Bone marrow (tissue), 2 donors: ENCODE results near the gene NPM1.
"Not testable (repeated sequence)": the region's sequence is repeated elsewhere in the genome, so short reads cannot be mapped to it uniquely, and the experiment has no call there.

Experiments used
- DNase-seq, 2 donors: peaks; one replicate each; lab custom pipeline; 2025; lab: John Stamatoyannopoulos, UW

Gene NPM1, protein sequence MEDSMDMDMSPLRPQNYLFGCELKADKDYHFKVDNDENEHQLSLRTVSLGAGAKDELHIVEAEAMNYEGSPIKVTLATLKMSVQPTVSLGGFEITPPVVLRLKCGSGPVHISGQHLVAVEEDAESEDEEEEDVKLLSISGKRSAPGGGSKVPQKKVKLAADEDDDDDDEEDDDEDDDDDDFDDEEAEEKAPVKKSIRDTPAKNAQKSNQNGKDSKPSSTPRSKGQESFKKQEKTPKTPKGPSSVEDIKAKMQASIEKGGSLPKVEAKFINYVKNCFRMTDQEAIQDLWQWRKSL

DNA sequence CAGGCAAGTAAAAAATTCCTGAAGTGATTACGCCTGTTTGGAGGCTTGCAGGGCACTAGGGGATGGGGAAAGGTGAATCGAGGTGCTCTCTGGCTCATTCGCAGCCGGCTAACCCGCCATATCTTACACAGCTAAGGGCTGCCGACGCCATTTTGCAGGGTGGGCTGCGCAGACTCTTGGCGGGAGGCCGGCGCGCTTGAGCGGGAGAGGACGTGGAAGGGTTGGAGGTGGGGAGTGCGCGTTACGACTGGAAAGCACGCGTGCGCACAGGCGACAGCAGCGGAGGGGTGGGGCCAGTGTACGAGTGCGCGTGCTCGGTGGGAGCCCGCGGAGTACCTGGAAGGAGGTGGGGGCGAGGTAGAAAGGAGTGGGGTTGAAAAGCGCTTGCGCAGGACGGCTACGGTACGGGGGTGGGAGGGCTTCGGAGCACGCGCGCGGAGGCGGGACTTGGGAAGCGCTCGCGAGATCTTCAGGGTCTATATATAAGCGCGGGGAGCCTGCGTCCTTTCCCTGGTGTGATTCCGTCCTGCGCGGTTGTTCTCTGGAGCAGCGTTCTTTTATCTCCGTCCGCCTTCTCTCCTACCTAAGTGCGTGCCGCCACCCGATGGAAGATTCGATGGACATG is at the start of gene NPM1:
Gene NPM1, plus strand, starts transcription at position 505 of the 625 bp plus-strand sequence. Its CDS starts 100 bp downstream, at position 605.
- DNase-seq = peak; percentile 86 to 99

- no peak for DNase-seq
Measured at GRCh38 chr5:171340042-171340441, 47.6 kb upstream of the NPM1 start.

GRCh38 chr5:171340491-171340890 is 47.2 kb upstream of the NPM1 start:
- DNase-seq = no peak

DNA sequence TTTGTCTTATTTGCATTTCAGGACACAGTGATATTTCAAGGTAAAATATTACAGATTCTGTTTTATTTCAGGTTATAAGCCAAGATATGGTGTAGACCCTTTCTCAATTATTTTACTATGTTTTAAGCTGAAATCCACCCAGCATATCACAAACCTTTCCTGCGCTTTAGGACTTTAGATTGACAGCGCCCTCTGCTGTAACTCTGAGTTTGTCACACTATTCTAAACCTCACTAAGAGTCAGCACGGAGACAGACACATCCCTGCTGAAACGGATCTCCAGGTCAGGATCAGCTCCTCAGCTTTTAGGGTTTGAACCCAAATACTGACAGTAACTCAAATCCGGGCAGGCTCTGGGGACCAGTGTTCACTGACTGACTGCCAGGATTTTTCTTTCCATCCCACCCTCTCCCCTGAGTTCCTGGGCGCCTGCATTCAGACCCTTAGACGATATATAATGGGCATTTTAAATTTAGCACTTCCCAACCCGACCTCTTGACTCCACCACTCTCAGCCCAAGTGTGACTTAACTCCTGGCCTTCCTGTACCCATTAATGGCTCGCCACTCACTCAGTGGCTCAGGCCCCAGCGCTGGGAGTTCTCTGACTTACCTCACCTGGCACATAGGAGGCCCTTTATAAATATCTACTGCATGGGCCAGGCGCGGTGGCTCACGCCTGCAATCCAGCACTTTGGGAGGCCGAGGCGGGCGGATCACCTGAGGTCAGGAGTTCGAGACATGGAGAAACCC is 45.1 kb upstream of the NPM1 start:
- peak in 1 of 2 donors; percentile 40 for DNase-seq

DNA sequence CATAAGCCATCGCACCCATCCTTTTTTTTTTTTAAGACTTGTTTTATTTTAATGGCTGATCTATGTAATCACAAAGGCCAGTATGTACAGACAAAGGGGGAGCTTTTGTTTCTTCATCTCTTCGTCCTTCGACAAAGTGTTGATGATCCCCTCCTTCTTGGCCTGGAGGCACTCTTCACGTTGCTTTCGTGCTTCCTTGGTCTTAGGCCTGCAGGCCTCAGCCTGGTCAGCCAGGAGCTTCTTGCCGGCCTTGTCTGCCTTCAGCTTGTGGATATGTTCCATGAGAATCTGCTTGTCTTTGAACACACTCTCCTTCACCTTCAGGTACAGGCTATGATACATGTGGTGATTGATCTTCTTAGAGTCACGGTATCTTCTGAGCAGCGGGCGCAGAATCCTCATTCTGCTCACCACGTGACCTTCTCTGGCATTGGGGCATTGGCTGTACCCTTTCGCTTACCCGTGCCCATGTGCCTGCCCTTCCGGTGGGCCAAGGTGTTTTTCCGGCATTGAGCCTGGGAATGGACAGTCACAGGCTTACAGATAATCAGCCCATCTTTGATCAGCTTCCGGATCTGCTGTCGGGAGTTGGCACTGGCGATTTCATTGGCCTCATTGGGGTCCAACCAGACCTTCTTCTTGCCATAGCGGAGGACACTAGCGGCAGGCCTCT is 42.6 kb upstream of the NPM1 start:
- no peak for DNase-seq

- no peak for DNase-seq
Measured at GRCh38 chr5:171351536-171352073, 36.0 kb upstream of the NPM1 start.

DNA sequence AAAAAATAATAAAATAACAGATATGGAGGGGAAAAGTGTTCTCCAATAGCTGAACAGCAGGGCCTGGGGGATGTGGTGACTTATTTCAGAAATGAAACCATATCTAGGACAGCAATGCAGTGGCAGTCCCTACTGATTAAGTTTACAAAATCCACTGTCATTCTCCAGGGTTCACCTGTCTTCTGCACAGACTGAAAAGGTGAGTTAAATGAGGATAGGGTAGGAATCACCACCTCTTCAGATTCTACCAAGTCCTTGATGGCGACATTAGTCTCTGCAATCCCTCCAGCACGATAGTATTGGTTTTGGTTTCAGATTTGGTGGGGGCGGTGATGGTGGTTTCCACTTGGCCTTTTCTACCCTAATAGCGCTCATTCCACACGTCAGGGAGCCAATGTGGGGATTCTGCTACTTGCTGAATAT is 32.3 kb upstream of the NPM1 start:
- DNase-seq = no peak

DNA sequence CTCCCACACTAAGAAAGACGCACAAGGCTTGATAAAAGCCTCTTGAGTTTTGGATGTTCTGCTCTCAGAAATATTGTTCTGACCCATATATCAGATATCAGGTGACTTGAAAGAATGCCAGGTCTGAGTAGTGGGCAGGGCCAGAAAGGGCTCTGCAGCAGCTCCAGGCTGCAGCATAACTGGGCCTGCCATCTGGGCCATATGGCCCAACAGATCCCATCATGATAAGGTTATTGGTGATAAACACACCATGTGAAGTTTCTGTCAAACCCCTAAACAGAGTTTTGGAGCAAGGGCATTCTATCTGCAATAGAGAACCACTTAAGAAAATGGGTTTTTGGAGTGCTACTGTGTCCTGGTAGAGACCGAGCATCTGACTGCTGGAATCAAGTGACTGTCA is 29.8 kb upstream of the NPM1 start:
- DNase-seq = no peak

DNA sequence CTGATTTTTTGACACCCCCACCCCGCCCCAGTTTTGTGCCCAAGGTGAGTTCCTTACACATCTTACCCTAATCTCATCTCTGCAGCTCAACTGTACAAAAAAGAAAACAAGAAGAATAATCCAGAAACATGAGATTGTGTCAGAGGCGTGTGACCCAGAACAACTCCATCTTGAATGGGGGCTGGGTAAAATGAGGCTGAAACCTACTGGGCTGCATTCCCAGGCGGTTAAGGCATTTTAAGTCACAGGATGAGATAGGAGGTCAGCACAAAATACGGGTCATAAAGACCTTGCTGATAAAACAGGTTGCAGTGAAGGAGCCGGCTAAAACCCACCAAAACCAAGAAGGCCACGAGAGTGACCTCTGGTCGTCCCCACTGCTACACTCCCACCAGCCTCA is 26.5 kb upstream of the NPM1 start:
- DNase-seq = not testable (repeated sequence)

GRCh38 chr5:171363249-171363648 is 24.4 kb upstream of the NPM1 start:
- DNase-seq = not testable (repeated sequence)

GRCh38 chr5:171363846-171364245 is 23.8 kb upstream of the NPM1 start:
- DNase-seq = no peak

GRCh38 chr5:171365351-171365750 is 22.3 kb upstream of the NPM1 start:
- DNase-seq = no peak

DNA sequence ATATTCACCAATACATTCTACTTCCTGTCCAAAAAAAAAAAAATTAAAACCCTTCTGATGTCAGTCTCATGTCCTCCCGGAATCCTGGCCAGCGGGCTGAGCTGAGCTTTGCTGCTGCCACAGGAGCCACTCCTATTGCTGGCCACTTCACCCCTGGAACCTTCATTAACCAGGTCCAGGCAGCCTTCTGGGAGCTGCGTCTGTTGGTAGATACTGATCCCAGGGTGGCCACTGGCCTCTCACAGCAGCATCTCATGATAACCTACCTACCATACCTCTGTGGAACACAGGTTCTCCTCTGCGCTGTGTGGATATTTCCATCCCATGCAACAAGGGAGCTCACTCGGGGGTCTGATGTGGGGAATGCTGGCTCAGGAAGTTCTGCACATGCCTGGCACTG is 21.0 kb upstream of the NPM1 start:
- no peak for DNase-seq

- no peak for DNase-seq
Measured at GRCh38 chr5:171367424-171368370, 20.0 kb upstream of the NPM1 start.

GRCh38 chr5:171369056-171369455 is 18.6 kb upstream of the NPM1 start:
- DNase-seq = no peak

- no peak for DNase-seq
Measured at GRCh38 chr5:171369898-171370297, 17.8 kb upstream of the NPM1 start.

- not testable (repeated sequence) for DNase-seq
Measured at GRCh38 chr5:171370881-171371280, 16.8 kb upstream of the NPM1 start.

- DNase-seq = no peak
Measured at GRCh38 chr5:171371326-171371725, 16.3 kb upstream of the NPM1 start.

DNA sequence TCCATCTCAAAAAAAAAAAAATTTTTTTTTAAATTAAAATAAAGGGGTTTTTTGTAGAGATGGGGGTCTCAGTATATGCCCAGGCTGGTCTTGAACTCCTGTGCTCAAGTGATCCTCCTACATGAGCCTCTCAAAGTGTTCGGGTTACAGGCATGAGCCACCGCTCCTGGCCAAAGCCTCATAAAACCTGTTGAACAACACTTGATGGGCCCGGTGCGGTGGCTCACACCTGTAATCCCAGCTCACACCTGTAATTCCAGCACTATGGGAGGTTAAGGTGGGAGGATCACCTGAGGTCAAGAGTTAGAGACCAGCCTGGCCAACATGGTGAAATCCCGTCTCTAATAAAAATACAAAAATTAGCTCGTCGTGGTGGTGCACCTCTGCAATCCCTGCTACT is 7.7 kb upstream of the NPM1 start:
- DNase-seq = no peak

GRCh38 chr5:171384416-171384815 is 3.2 kb upstream of the NPM1 start:
- not testable (repeated sequence) for DNase-seq

GRCh38 chr5:171384999-171385398 is 2.6 kb upstream of the NPM1 start:
- not testable (repeated sequence) for DNase-seq
